Measurements from ENCODE around the gene RNF32.
"Not testable (repeated sequence)": the region's sequence is repeated elsewhere in the genome, so short reads cannot be mapped to it uniquely, and the experiment has no call there.

Gene RNF32

DNA sequence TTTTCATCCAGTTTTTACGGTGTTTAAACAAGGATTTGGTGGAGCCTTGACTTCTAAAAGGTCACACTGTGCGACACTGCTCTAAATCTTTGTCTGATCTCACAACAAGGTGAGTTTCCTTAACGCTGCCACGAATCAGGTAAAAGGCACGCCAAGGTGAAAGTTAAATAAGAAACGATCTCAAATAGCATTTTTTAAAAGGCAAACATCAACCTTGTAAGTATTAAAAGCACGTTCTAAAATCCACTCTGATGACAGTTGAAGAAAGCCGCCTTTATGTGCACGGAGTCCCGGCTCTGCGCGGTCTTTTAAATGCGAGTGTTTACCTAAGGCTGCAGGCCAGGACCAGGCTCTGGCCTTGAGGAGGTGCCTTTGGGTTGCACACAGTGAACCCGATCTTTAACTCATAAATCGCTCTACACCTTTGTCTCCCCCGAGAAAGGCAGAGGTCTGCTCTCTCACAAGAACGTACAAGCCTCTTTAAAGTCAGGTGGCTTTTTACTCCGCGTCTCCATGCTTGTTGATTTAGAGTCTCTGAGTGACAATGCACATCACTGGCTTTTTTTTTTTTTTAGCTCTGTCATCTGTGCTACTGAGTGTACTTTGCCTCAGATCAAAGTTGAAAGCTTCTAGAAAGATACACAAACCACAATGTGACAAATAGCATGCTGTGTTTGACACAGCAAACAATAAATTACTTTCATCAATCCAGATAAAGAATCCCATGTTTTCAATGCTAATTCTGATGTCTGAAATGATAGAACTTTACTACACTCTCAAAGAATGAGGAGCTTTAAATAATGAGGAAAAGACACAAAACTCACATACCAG lies 25.9 kb upstream of the RNF32 start:
- in situ Hi-C loops (cut with MboI; ENCODE audit: low sequenced_read_pairs) = no loop called here

GRCh38 chr7:156616269-156617202 lies 24.0 kb upstream of the RNF32 start:
- in situ Hi-C loops (cut with MboI; ENCODE audit: low sequenced_read_pairs) = no loop called here

DNA sequence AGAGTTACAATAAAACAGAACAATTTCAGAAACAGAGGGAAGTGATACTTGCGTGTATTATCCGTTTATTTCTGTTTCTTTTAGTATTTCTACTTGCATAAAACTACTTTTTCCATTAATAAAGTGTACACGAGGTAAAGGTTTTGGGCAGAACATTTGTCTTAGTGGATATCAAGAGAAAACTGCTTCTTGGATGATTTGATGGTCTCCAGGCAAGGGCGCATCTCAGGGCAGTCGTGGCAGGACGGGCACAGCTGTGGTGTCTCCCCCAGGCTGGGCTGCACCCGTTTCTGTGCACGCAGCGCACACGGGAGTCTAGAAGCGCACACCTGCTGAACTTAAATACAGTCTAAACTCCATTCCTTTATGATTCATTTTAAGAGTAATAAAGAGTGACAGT lies 23.4 kb upstream of the RNF32 start:
- in situ Hi-C loops (cut with MboI; ENCODE audit: low sequenced_read_pairs) = no loop called here

DNA sequence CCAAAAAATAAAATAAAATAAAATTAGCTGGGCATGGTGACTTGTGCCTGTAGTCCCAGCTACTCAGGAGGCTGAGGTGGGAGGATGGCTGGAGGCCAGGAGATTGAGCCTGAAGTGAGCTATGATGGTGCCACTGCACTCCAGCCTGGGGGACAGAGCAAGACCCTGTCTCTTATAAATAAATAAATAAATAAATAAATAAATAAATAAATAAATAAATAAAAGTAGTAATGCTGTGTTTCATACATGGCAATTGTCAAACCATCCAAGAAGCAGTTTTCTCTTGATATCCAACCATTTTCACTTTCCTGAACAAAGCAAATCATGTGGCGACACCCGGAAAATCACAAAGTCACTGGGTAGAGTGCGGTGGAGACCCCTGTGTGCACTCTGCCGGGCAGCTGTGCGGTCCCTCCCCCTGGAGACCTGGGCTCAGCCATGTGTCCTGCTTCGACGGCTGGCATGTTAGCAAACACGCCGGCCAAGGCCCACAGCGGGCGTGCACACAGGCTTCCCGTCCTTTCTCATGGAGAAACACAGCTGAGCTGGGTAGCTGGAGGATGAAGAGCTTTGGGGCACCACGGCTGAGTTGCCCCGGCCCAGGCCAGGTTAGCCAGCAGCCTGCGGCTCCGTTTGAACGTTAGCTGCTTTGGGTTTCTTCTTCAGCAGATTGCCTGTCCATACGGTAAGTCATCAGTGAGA lies 22.3 kb upstream of the RNF32 start:
- in situ Hi-C loops (cut with MboI; ENCODE audit: low sequenced_read_pairs) = no loop called here

- in situ Hi-C loops (cut with MboI; ENCODE audit: low sequenced_read_pairs) = no loop called here
These were observed 21.7 kb upstream of the RNF32 start for GRCh38 chr7:156618780-156619367.

GRCh38 chr7:156619488-156620290 lies 20.9 kb upstream of the RNF32 start:
- in situ Hi-C loops (cut with MboI; ENCODE audit: low sequenced_read_pairs) = not testable (repeated sequence)

DNA sequence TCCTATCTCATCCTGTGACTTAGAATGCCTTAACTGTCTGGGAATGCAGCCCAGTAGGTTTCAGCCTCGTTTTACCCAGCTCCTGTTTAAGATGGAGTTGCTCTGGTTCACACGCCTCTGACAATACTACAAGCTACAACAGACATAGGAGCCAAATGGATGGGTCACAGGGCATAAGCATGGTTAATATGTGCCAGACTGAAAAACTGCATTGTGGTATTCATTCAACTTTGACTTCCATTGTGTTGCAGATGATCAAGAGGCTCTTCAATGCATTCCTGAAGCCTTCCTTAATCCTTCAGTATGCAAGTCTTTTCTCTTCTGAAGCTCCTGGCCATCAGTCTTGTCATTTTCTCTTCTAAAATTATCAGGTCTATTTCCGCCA lies 20.3 kb upstream of the RNF32 start:
- in situ Hi-C loops (cut with MboI; ENCODE audit: low sequenced_read_pairs) = no loop called here

- in situ Hi-C loops (cut with MboI; ENCODE audit: low sequenced_read_pairs) = no loop called here
These were observed 18.9 kb upstream of the RNF32 start for GRCh38 chr7:156621652-156622051.

GRCh38 chr7:156625580-156625979 lies 15.0 kb upstream of the RNF32 start:
- in situ Hi-C loops (cut with MboI; ENCODE audit: low sequenced_read_pairs) = no loop called here

GRCh38 chr7:156626220-156626895 lies 14.2 kb upstream of the RNF32 start:
- in situ Hi-C loops (cut with MboI; ENCODE audit: low sequenced_read_pairs) = no loop called here

GRCh38 chr7:156628562-156628961 lies 12.0 kb upstream of the RNF32 start:
- in situ Hi-C loops (cut with MboI; ENCODE audit: low sequenced_read_pairs) = no loop called here

DNA sequence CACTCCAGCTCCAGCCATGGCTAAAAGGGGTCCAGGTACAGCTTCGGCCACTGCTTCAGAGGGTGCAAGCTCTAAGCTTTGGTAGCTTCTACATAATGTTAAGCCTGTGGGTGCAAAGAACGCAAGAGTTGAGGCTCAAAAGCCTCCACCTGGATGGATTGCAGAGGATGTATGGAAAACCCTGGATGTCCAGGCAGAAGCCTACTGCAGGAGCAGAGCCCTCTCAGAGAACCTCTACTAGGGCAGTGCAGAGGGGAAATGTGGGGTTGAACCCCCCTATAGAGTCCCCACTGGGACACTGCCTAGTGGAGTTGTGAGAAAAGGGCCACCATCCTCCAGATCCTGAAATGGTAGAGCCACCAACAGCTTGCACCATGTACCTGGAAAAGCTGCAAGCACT lies 10.7 kb upstream of the RNF32 start:
- in situ Hi-C loops (cut with MboI; ENCODE audit: low sequenced_read_pairs) = no loop called here

DNA sequence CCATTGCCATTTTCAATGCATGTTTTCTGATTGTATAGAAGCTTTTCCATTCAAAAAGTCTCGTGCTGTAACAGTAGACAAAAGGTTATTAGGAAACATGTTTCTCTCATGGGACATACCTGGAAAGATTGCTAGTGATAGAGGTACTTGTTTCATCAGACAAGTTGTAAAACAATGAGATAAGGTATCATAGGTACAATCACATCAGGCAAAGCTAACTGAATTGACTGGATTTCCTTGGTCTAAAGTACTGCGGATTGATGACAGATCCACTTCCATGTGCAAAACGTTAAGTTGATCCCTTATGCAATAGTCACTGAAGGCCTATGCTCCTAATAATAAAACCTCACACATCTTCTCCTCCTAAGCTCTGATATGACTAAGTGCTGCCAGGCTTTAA lies 6.5 kb upstream of the RNF32 start:
- in situ Hi-C loops (cut with MboI; ENCODE audit: low sequenced_read_pairs) = no loop called here

DNA sequence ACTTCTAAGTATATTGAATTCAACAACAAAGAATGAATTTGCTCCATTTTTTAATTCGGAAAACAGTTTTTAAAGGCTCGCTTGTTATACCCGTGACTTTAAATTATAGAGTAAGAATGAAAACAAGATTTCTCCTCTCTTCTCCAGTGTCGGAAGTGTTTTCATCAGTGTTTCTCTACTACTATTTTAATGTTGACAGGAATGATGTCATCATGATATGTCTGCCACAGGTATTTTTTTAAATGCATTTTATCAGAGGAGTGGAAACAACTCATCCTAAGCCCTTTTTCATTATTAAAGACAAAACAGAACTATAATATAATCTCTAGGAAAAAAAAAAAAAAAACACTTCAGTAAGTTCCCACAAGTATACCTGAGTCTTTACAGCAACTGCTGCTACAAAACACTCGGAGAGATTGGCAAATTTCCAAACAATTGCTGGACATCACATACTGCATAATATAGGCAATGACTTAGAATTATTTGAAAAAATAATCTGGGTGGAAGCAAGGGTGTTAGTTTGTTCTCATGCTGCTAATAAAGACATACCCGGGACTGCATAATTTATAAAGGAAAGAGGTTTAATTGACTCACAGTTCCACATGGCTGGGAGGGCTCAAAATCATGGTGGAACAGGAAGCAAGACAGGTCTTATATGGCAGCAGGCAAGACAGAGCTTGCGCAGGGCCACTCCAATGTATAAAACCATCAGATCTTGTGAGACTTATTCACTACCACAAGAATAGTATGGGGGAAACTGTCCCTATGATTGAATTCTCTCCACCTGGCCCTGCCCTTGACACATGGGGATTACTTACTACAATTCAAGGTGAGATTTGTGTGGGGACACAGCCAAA lies 4.8 kb upstream of the RNF32 start:
- in situ Hi-C loops (cut with MboI; ENCODE audit: low sequenced_read_pairs) = no loop called here

DNA sequence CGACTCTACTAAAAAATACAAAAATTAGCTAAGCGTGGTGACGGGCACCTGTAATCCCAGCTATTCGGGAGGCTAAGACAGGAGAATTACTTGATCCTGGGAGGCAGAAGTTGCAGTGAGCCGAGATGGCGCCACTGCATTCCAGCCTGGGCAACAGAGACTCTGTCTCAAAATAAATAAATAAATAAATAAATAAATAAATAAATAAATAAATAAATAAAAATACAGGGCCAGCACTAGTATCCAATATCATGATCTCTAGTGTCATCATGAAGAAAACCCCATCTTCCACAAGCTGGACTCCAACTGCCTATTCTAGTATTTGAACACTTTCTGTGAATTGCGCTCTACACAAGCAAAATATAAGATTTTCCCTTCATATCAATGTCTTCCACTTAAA lies 3.5 kb upstream of the RNF32 start:
- in situ Hi-C loops (cut with MboI; ENCODE audit: low sequenced_read_pairs) = not testable (repeated sequence)

- in situ Hi-C loops (cut with MboI; ENCODE audit: low sequenced_read_pairs) = no loop called here
These were observed 2.0 kb upstream of the RNF32 start for GRCh38 chr7:156638443-156639077.

GRCh38 chr7:156639426-156640256 lies 933 bp upstream of the RNF32 start:
- in situ Hi-C loops (cut with MboI; ENCODE audit: low sequenced_read_pairs) = no loop called here

Data from HL-60/S4 treated with retinoic acid at 250 ng/mL for 4 days and 3 days (cell line).